HL-60 (cell line): Measurements from ENCODE around the gene DENND5A.
A peak's percentile ranks its signal among the peaks of the same experiment; 100 is the strongest.

Source experiments
- DNase-seq, 2 experiments: peaks; one replicate each; pipeline ENCODE4 v3.0.0-alpha.2; 2010 to 2020; ENCODE audit warnings: low read depth in 1 of 2, low spot score in 1 of 2
- H3K27ac ChIP-seq: fragments of 250-450 bp; sonication (Bioruptor Pico); replicated peaks from 2 replicates; pipeline ENCODE4 v1.5.1; 2020; ENCODE audit warnings: mild to moderate bottlenecking, moderate library complexity
- H3K27me3 ChIP-seq: fragments of 250-450 bp; sonication (Bioruptor Pico); 2 replicates; pipeline ENCODE4 v1.5.1; 2021; ENCODE audit warnings: mild to moderate bottlenecking, moderate library complexity; ENCODE audit not compliant: insufficient read depth, poor library complexity, severe bottlenecking
- H3K4me3 ChIP-seq: replicated peaks from 2 replicates; pipeline ENCODE4 v1.5.1; 2011; ENCODE audit warnings: mild to moderate bottlenecking, control low read depth, low read length; ENCODE audit not compliant: insufficient read depth
- GABPA ChIP-seq: IDR thresholded peaks from 2 replicates; pipeline ENCODE4 v1.6.1; 2012; ENCODE audit warnings: low read depth
- POLR2AphosphoS5 ChIP-seq: IDR thresholded peaks from 2 replicates; pipeline ENCODE4 v1.6.1; 2012; ENCODE audit warnings: low read depth
- REST ChIP-seq: IDR thresholded peaks from 2 replicates; pipeline ENCODE4 v1.6.1; 2012; ENCODE audit warnings: low read depth; ENCODE audit not compliant: insufficient replicate concordance
- SPI1 ChIP-seq: IDR thresholded peaks from 2 replicates; pipeline ENCODE4 v1.6.1; 2012; ENCODE audit warnings: low read depth, mild to moderate bottlenecking, borderline replicate concordance
- TF ChIP-seq, protein P1 (sequence below): IDR thresholded peaks from one replicate; pipeline ENCODE4 v1.5.1; 2011; ENCODE audit warnings: low read length, control low read depth, inconsistent platforms; ENCODE audit not compliant: insufficient read depth

DENND5A gene

GRCh38 chr11:9251311-9251710 is 13.8 kb downstream of the DENND5A start:
- DNase-seq = no peak
- Histone ChIP-seq H3K27me3 (no peaks in the 10 kb centered on the region), H3K27ac (no peak overlapping the region), H3K4me3 (no peak overlapping the region)
- TF ChIP-seq, protein P1, sequence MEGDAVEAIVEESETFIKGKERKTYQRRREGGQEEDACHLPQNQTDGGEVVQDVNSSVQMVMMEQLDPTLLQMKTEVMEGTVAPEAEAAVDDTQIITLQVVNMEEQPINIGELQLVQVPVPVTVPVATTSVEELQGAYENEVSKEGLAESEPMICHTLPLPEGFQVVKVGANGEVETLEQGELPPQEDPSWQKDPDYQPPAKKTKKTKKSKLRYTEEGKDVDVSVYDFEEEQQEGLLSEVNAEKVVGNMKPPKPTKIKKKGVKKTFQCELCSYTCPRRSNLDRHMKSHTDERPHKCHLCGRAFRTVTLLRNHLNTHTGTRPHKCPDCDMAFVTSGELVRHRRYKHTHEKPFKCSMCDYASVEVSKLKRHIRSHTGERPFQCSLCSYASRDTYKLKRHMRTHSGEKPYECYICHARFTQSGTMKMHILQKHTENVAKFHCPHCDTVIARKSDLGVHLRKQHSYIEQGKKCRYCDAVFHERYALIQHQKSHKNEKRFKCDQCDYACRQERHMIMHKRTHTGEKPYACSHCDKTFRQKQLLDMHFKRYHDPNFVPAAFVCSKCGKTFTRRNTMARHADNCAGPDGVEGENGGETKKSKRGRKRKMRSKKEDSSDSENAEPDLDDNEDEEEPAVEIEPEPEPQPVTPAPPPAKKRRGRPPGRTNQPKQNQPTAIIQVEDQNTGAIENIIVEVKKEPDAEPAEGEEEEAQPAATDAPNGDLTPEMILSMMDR = no peak
- no peak for TF ChIP-seq POLR2AphosphoS5
- no peak for TF ChIP-seq GABPA
- TF ChIP-seq SPI1 = no peak
- TF ChIP-seq REST = no peak

DNA sequence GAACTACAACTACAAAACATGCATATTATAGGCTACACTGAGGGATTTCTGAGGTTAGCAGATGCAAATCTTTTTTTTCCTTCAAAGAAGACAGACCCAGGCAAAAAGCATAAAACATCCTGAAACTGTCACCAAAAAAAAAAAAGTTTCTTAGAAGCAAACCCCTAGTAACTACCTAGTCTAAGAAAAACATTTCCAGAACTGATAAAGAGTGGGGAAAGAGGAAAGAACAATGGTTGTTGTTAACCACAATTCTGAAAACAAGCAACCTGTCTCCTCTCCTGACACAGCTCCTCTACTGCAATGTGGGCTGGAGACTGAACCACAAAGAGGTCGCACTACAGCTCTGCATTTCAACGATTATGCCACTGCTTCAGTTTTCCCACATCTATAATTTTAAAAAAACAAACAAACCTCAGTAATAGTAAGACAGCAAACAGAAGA is 15.0 kb downstream of the DENND5A start:
- H3K27ac ChIP-seq = no peak overlapping the region; the same call in 1 of the 2 replicates
- no peaks in the 10 kb centered on the region for H3K27me3 ChIP-seq
- TF ChIP-seq SPI1 (no peak), REST (no peak), GABPA (no peak), POLR2AphosphoS5 (no peak)
- TF ChIP-seq, protein P1 = no peak
- DNase-seq = peak in 1 of 2 experiments; percentile 63
- no peak overlapping the region for H3K4me3 ChIP-seq

- no peak for TF ChIP-seq REST
- TF ChIP-seq POLR2AphosphoS5 = no peak
- no peak for TF ChIP-seq GABPA
- TF ChIP-seq, protein P1 = no peak
- TF ChIP-seq SPI1 = no peak
- Histone ChIP-seq H3K27ac (no peak overlapping the region), H3K4me3 (no peak overlapping the region), H3K27me3 (no peaks in the 10 kb centered on the region)
- no peak for DNase-seq
Measured at GRCh38 chr11:9249252-9249651, 15.9 kb downstream of the DENND5A start.
